Ovary (tissue), 9 donors: ENCODE measurements around the gene GJC2. TPM values are rescaled to one million over a fixed set of nuclear protein-coding genes. Genes with fewer than 3 reads are reported as not detected.

Experiments
- DNase-seq, 5 donors: peaks; one replicate each; pipeline ENCODE4 v3.0.0-alpha.2; 2019 to 2020
- H3K27ac ChIP-seq, 2 donors: fragments of 200-600 bp; one replicate each; pipeline versions ENCODE4 v1.5.1 to v1.8.0; 2019 to 2022
- H3K27me3 ChIP-seq: fragments of 200-600 bp; one replicate; pipeline ENCODE4 v1.8.0; 2022
- H3K36me3 ChIP-seq: fragments of 200-600 bp; sonication (generic); one replicate; pipeline ENCODE4 v1.5.1; 2019
- H3K4me1 ChIP-seq: one replicate; pipeline ENCODE4 v1.8.1; 2013; ENCODE audit warnings: mild to moderate bottlenecking, moderate library complexity; ENCODE audit not compliant: insufficient read depth
- H3K4me3 ChIP-seq: fragments of 200-600 bp; sonication (generic); one replicate; pipeline ENCODE4 v1.5.1; 2017
- H3K9me3 ChIP-seq, 2 donors: fragments of 200-600 bp in 1 of 2; sonication (generic) in 1 of 2; one replicate each; pipeline versions ENCODE4 v1.5.1 to v1.8.1; 2013 to 2019; ENCODE audit warnings: mild to moderate bottlenecking in 1 of 2, moderate library complexity in 1 of 2
- CTCF ChIP-seq, 3 donors: fragments of 450-650 bp in 2 of 3; fragments of 200-600 bp in 1 of 3; IDR thresholded peaks; one replicate each; pipeline versions ENCODE4 v1.5.1 to v1.8.0; 2016 to 2022; ENCODE audit warnings: antibody characterized with exemption in 3 of 3, mild to moderate bottlenecking in 1 of 3
- EP300 ChIP-seq: sonication (generic); formaldehyde crosslinking; IDR thresholded peaks from one replicate; pipeline ENCODE4 v1.6.1; 2017; ENCODE audit warnings: antibody characterized with exemption
- POLR2A ChIP-seq: fragments of 450-650 bp; IDR thresholded peaks from one replicate; pipeline ENCODE4 v1.6.1; 2017; ENCODE audit warnings: antibody characterized with exemption, mild to moderate bottlenecking, moderate library complexity
- WGBS, 3 donors: extraction: QIAGEN DNeasy Blood & Tissue Kit in 1 of 3; methylation state at CpG; one replicate each; pipeline versions ENCODE4 v1.1.5 to v1.1.7; 2013 to 2017; 5-methylcytosine and 5-hydroxymethylcytosine counted together
- intact Hi-C, 4 donors: fragments of 100-400 bp; cut with DNase I; formaldehyde crosslinking; loops; one replicate each; pipeline versions ENCODE4 v1.11.0 to v1.15.1; 2022 to 2023
- polyA plus RNA-seq, 2 donors: library from polyadenylated mRNA; stranded (reverse); fragments of 200-250 nt in 1 of 2; fragments of 350-450 nt in 1 of 2; fragmentation: Illumina TruSeq in 1 of 2; extraction: RNeasy Lipid Tissue Mini Kit (QIAGEN cat#74804) in 1 of 2; gene quantifications; one replicate each; pipeline ENCODE4 v1.2.3, GENCODE V29; 2013 to 2014
- total RNA-seq, 7 donors: library from RNA; depleted of rRNA in 2 of 7; stranded (reverse); fragments of >200 nt in 2 of 7; fragmentation: NEBNext Ultra II Directional in 3 of 7; extraction: Animal tissue kit (Norgen Biotek cat#: 25700) in 3 of 7; gene quantifications; one replicate each; pipeline versions ENCODE4 v1.1.0 to v1.2.4, GENCODE V29; 2016 to 2023
- donor health status: DM: no; HTN: no; CAD: no; lungs with moderate emphysema.
- donor health status: DM: no; HTN: no; CAD: no.
- donor health status: Bipolar disorder and iron deficiency.
- donor health status: DM: yes; HTN: yes; CAD: no.
- donor health status: DM: no; HTN: no; CAD: no.
- donor health status: DM: yes; HTN: yes; CAD: no.

The GJC2 gene
- total and polyA plus RNA-seq, 9 donors = 0.18 to 12.6 (median 6.1) TPM

- no peak for DNase-seq
- Histone ChIP-seq H3K9me3 (no peaks in the 10 kb centered on the region), H3K4me1 (peaks cover 16% of the 10 kb centered on the region), H3K4me3 (no peak overlapping the region), H3K27me3 (no peaks in the 10 kb centered on the region), H3K27ac (no peak overlapping the region), H3K36me3 (no peaks in the 10 kb centered on the region)
- TF ChIP-seq CTCF (IDR thresholded peaks at IDR 0.05) (no peak), POLR2A (no peak), EP300 (no peak)
- intact Hi-C loops = no loop called here
- 82 to 92% (median 86%) methylated on average over 12 of the region's 12 CpGs for WGBS, 3 donors
These were observed 6.1 kb upstream of the GJC2 start for GRCh38 chr1:228143480-228144192.

DNA sequence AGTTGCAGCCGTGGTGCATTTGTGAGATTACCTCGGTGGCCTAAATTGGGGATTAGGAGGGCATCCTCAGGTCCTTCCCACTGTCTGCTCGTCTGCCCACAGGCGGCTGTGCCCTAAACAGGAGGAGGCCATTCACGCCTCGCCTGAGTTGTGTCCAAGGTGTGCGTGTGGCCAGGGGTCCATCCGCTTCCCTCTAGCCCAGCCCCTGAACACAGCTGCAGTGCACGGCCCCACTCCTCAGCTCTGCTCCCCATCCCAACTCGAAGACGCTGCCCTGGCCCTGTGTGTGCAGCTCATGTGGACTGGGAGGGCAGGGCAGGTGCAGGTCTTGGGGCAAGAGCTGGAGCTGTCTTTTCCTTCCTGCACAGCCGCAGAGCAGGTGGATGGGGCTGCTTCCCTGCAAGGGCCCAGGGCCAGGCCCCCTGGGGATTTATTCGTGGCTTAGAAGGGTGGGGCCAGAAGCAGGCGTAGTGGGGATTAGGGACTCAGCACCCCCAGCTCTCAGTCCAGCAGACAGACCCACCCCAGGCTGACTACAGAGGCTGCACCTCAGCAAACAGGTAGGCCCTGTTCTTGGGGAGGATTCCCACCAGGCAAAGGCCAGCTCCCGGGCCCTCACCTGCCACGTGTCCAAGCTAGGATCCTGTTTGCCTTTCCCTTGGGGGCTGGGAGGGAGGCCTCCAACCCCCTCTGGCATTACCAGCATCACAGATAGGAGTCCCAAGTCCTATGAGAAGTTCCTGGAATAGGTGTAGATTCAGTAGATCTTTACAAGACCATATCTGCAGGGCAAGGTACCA, 5.3 kb upstream of the GJC2 start:
- no peak for TF ChIP-seq POLR2A
- Histone ChIP-seq H3K36me3 (no peaks in the 10 kb centered on the region), H3K4me1 (peaks cover 18% of the 10 kb centered on the region), H3K4me3 (no peak overlapping the region), H3K27me3 (no peaks in the 10 kb centered on the region), H3K27ac (no peak overlapping the region), H3K9me3 (no peaks in the 10 kb centered on the region)
- peak in 2 of 5 donors; percentile 22 to 24 for DNase-seq
- 81 to 88% (median 83%) methylated on average over 16 of the region's 16 CpGs for WGBS, 3 donors
- intact Hi-C loops = no loop called here

GRCh38 chr1:228144993-228145343, 4.8 kb upstream of the GJC2 start:
- WGBS, 3 donors = 85 to 88% (median 87%) methylated on average over 6 to 8 of the region's 8 CpGs
- Histone ChIP-seq H3K36me3 (no peaks in the 10 kb centered on the region), H3K4me1 (peaks cover 22% of the 10 kb centered on the region), H3K9me3 (no peaks in the 10 kb centered on the region), H3K27ac (no peak overlapping the region), H3K27me3 (no peaks in the 10 kb centered on the region), H3K4me3 (no peak overlapping the region)
- intact Hi-C loops = no loop called here
- TF ChIP-seq EP300 (no peak), CTCF (IDR thresholded peaks at IDR 0.05) (no peak), POLR2A (no peak)
- peak in 2 of 5 donors; percentile 25 to 27 for DNase-seq

DNA sequence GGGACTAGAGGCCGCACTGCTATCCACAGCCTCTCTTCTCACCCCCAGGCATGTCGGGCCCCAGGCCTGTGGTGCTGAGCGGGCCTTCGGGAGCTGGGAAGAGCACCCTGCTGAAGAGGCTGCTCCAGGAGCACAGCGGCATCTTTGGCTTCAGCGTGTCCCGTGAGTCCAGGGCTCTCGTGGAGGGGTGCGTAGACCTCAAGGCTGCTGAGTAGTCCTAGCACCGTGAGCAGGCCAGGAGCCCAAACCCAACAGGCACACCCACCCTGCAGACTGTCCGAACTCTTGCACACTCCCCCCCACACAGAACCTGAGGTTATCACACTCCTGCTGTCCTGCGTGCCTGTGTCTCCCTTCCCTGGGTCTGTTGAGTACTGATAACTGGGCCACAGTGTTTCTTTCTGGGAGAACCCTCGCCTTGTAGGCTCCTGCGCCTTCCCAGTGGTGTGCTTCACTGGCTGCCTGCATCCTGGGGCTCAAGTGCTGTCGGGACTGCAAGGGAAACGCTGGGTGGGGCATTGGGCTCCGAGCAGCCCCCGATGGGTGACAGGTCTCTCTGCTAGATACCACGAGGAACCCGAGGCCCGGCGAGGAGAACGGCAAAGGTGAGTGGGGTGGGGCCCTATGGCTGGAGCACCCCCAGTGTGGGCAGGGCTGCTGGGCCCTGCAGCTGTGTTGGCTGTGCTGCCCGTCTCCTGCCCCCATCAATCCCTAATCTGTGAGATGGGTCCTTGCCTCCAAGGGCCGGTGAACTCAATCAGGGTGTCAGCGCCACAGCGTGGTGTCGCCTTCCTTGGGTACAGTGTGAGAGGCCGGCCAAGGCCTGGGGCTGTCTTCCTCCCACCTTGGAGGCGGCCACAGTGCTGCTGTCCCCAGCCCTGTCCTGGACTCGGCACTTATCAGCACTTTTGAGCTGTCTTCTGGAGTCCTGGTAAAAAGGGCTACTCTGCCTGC, 4.0 kb upstream of the GJC2 start:
- no peaks in the 10 kb centered on the region for H3K9me3 ChIP-seq
- no peak for TF ChIP-seq EP300
- 83 to 84% (median 83%) methylated on average over 29 to 31 of the region's 31 CpGs for WGBS, 3 donors
- no peaks in the 10 kb centered on the region for H3K27me3 ChIP-seq
- peaks cover 29% of the 10 kb centered on the region for H3K4me1 ChIP-seq
- DNase-seq = peak in 2 of 5 donors; percentile 29 to 34
- no peak overlapping the region for H3K4me3 ChIP-seq
- H3K27ac ChIP-seq = no peak overlapping the region
- intact Hi-C loops = no loop called here
- H3K36me3 ChIP-seq = no peaks in the 10 kb centered on the region
